Mononuclear cell (primary cell): ENCODE measurements around the gene HSFX1. TPM values are rescaled to one million over a fixed set of nuclear protein-coding genes. Genes with fewer than 3 reads are reported as not detected.
"Not testable (repeated sequence)": the region's sequence is repeated elsewhere in the genome, so short reads cannot be mapped to it uniquely, and the experiment has no call there.

Experiments used
- H3K27me3 ChIP-seq: 2 replicates; pipeline ENCODE4 v1.6.0; 2011; ENCODE audit warnings: low read length, control low read depth; ENCODE audit not compliant: insufficient read depth
- H3K4me1 ChIP-seq: 2 replicates; pipeline ENCODE4 v1.5.1; 2011; ENCODE audit warnings: mild to moderate bottlenecking, low read length, control low read depth; ENCODE audit not compliant: insufficient read depth
- H3K4me3 ChIP-seq: 2 replicates; pipeline ENCODE4 v1.5.1; 2011; ENCODE audit warnings: mild to moderate bottlenecking, low read length, moderate library complexity
- H3K9me3 ChIP-seq: 2 replicates; pipeline ENCODE4 v1.5.1; 2011; ENCODE audit warnings: low read depth, mild to moderate bottlenecking, control low read depth, low read length
- total RNA-seq: library from RNA; depleted of rRNA; stranded (reverse); fragments of >200 nt; gene quantifications from one replicate; pipeline ENCODE4 v1.2.3, GENCODE V29; 2012

The HSFX1 gene
- total RNA-seq, 1 donor, result not detected

DNA sequence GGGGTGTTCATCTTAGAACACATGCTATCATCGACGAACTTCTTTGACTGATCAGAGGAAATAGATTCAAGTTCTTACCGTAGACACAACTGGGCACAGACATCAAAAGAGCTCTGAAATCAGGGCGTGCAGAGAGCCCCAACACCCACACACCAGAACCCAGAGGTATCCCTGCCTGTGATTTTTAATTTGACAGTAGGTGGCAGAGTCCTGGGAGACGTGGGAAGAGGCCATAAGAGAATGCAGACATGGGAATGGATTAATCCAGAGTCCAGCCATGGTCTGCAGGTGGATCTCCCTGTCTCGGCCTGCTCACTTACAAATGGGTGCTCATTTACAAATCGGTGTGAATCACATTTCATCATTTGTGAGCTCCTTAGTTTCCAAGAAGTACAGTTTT, 4.1 kb downstream of the HSFX1 start:
- not testable (repeated sequence) for H3K9me3 ChIP-seq, H3K4me3 ChIP-seq, H3K27me3 ChIP-seq, H3K4me1 ChIP-seq

- H3K4me3 ChIP-seq, H3K9me3 ChIP-seq, H3K4me1 ChIP-seq, H3K27me3 ChIP-seq: not testable (repeated sequence)
Measured at GRCh38 chrX:149781727-149782126, 7.9 kb downstream of the HSFX1 start, which contains the start of gene MAGEA9. MAGEA9 (plus strand) TSS chrX:149781930; CDS start chrX:149786211, 4,281 bp downstream.

DNA sequence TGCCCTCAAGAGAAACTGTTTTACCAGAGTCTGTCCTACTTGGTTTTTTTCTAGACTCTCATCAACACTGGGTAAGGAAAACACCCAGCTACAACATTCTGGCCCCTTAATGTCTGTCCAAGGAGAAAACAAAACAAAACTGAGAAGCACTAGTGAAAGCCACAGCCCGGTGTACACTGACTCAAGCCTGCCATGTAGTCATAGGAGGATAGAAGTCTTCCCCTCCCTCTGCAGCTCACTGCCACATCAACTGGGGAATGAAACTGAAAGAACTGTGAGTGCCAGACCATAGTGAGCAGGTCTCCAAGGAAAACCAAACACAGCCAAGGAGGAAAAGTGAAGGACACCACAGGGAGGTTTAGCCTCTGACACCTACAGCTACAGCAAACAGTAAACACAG, 21.7 kb downstream of the HSFX1 start:
- H3K27me3 ChIP-seq, H3K4me3 ChIP-seq, H3K9me3 ChIP-seq, H3K4me1 ChIP-seq: not testable (repeated sequence)

- Histone ChIP-seq H3K4me1 (no peaks in the 10 kb centered on the region), H3K9me3 (no peaks in the 10 kb centered on the region), H3K27me3 (no peaks in the 10 kb centered on the region), H3K4me3 (no peak overlapping the region)
Measured at GRCh38 chrX:149799095-149799714, 25.3 kb downstream of the HSFX1 start.

DNA sequence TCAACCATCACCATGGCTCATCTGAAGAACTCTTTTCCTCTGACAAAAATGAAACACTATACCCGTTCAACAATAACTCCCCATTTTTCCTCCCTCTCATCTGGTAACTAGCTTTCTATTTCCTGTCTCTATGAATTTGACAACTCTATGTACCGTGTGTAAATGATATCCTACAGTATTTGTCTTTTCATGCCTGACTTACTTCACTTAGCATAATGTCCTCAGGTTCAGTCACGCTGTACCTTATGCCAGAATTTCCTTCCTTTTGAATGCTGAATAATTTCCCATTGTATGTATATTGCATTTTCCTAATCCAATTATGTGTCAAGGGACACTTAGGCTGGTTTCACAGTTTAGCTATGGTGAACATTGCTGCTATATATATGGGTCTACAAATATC, 26.1 kb downstream of the HSFX1 start:
- H3K27me3 ChIP-seq, result no peaks in the 10 kb centered on the region
- no peaks in the 10 kb centered on the region for H3K9me3 ChIP-seq
- H3K4me1 ChIP-seq, result no peaks in the 10 kb centered on the region
- no peak overlapping the region for H3K4me3 ChIP-seq

- no peaks in the 10 kb centered on the region for H3K9me3 ChIP-seq
- H3K4me3 ChIP-seq, result no peak overlapping the region
- H3K27me3 ChIP-seq, result no peaks in the 10 kb centered on the region
- no peaks in the 10 kb centered on the region for H3K4me1 ChIP-seq
Measured at GRCh38 chrX:149803458-149804062, 29.7 kb downstream of the HSFX1 start.

DNA sequence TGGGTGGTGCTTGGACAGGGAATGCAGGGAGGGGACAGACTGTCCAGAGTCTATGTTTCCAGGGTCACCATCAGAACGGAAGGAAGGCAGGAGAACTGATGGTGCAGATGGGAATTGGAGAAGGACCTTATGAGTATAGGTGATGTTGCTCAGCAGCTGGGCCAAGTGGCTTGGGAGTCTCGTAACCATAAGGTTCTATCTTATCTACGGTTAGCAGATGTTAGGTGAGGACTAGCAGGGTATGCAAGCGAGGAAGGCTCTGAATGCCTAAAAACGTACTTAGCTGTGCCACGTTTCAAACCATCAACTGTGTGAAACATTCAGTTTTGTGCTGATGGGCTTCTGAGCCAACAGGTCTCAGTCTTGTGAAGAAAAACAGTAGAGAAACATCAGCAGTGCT, 30.2 kb downstream of the HSFX1 start:
- Histone ChIP-seq H3K27me3 (no peaks in the 10 kb centered on the region), H3K4me3 (no peak overlapping the region), H3K4me1 (no peaks in the 10 kb centered on the region), H3K9me3 (no peaks in the 10 kb centered on the region)

DNA sequence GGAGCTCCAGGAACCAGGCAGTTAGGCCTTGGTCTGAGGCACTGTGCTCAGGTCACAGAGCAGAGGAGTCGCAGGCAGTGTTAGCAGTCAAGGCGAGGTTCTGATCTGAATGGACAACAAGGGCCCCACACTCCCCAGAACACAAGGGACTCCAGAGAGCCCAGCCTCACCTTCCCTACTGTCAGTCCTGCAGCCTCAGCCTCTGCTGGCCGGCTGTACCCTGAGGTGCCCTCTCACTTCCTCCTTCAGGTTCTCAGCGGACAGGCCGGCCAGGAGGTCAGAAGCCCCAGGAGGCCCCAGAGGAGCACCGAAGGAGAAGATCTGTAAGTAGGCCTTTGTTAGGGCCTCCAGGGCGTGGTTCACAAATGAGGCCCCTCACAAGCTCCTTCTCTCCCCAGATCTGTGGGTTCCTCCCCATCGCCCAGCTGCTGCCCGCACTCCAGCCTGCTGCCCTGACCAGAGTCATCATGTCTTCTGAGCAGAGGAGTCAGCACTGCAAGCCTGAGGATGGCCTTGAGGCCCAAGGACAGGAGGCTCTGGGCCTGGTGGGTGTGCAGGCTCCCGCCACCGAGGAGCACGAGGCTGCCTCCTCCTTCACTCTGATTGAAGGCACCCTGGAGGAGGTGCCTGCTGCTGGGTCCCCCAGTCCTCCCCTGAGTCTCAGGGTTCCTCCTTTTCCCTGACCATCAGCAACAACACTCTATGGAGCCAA, 34.0 kb downstream of the HSFX1 start:
- Histone ChIP-seq H3K27me3 (no peaks in the 10 kb centered on the region), H3K4me1 (no peaks in the 10 kb centered on the region), H3K4me3 (no peak overlapping the region), H3K9me3 (no peaks in the 10 kb centered on the region)

DNA sequence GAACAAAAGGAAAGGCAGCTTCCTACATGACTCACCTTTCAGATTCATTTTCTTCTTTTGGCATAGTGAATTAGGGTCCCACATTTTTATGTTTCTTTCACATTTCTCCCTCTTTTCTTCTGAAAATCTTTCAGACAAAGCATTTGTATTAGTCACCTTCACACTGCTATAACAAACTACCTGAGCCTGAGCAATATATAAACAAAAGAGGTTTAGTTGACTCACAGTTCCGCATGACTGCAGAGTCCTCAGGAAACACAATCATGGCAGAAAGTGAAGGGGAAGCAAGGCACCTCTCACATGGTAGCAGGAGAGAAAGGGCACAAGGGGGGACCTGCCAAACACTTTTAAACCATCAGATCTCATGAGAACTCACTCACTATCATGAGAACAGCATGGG, 44.8 kb downstream of the HSFX1 start:
- no peaks in the 10 kb centered on the region for H3K27me3 ChIP-seq
- no peaks in the 10 kb centered on the region for H3K9me3 ChIP-seq
- H3K4me1 ChIP-seq, result no peaks in the 10 kb centered on the region
- H3K4me3 ChIP-seq, result no peak overlapping the region

DNA sequence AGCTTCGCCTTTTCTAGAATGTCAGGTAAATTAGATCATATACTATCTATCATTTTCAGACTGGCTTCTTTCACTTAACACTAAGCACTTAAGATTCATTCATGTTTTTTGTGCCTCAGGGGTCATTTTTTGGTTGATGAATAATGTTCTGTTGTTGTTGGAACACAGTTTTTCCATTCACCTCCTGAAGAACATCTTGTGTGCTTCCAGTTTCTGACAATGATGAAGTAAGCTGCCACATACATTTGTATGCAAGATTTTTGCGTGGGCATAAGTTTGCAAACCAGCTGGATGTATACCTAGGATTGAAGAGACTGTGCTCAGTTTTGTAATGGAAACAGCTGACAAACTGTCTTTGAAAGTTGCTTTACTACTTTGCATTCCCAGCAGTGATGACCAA, 45.5 kb downstream of the HSFX1 start:
- Histone ChIP-seq H3K4me3 (no peak overlapping the region), H3K27me3 (no peaks in the 10 kb centered on the region), H3K9me3 (no peaks in the 10 kb centered on the region), H3K4me1 (no peaks in the 10 kb centered on the region)

GRCh38 chrX:149825424-149825823, 51.6 kb downstream of the HSFX1 start:
- no peaks in the 10 kb centered on the region for H3K27me3 ChIP-seq
- no peaks in the 10 kb centered on the region for H3K4me1 ChIP-seq
- no peaks in the 10 kb centered on the region for H3K9me3 ChIP-seq
- no peak overlapping the region for H3K4me3 ChIP-seq

Other genes starting within 250 kb of the HSFX1 start
- 15.8 TPM for gene EOLA1, start 233.1 kb upstream of the HSFX1 start, total RNA-seq
- not detected for gene HSFX3, start 224.1 kb upstream of the HSFX1 start, total RNA-seq
- gene MAGEA9B, start 186.6 kb upstream of the HSFX1 start, total RNA-seq, result not detected
- gene HSFX2, start 178.8 kb upstream of the HSFX1 start, total RNA-seq, result 0.21 TPM
- 5.5 TPM for gene TMEM185A, start 142.3 kb upstream of the HSFX1 start, total RNA-seq
- not detected for gene MAGEA11, start 62.0 kb upstream of the HSFX1 start, total RNA-seq
- not detected for gene MAGEA9, start 7.9 kb downstream of the HSFX1 start, total RNA-seq
- gene MAGEA8, start 107.1 kb downstream of the HSFX1 start, total RNA-seq, result not detected
- not detected for gene HSFX4, start 155.5 kb downstream of the HSFX1 start, total RNA-seq
- 8.8 TPM for gene EOLA2, start 164.4 kb downstream of the HSFX1 start, total RNA-seq